WTC11 (cell line): ENCODE results near the gene SFTA2. TPM values are rescaled to one million over a fixed set of nuclear protein-coding genes. Genes with fewer than 3 reads are reported as not detected.

Experiments used
- ATAC-seq: fragments of 200-7000 bp; cut with Tn5 transposase; 2 replicates; pipeline ENCODE4 v1.10.0; 2021; ENCODE audit warnings: mild to moderate bottlenecking, moderate library complexity
- CTCF ChIA-PET: fragments of 300-600 bp; sonication (Branson Sonifier 250); formaldehyde crosslinking; loops from one replicate; lab custom pipeline; 2021; ENCODE audit warnings: antibody characterized with exemption; lab: Charles Lee
- POLR2A ChIA-PET: fragments of 350-600 bp; sonication (Branson Sonifier 250); formaldehyde crosslinking; loops from one replicate; lab custom pipeline; 2021; ENCODE audit warnings: antibody characterized with exemption; lab: Charles Lee
- DNase-seq: peaks from one replicate; pipeline ENCODE4 v3.0.0; 2021; ENCODE audit warnings: low spot score
- H3K27ac Mint-ChIP-seq: 2 replicates; pipeline ENCODE4 v1.8.0; 2021; ENCODE audit warnings: mixed read lengths
- H3K27me3 Mint-ChIP-seq: 2 replicates; pipeline ENCODE4 v1.8.0; 2021; ENCODE audit warnings: low read depth, mild to moderate bottlenecking, moderate library complexity, mixed read lengths
- H3K36me3 Mint-ChIP-seq: 2 replicates; pipeline ENCODE4 v1.8.0; 2021; ENCODE audit warnings: mixed read lengths
- H3K4me1 Mint-ChIP-seq: 2 replicates; pipeline ENCODE4 v1.8.0; 2022; ENCODE audit warnings: mixed read lengths
- H3K4me3 Mint-ChIP-seq: 2 replicates; pipeline ENCODE4 v1.8.0; 2021; ENCODE audit warnings: mild to moderate bottlenecking, moderate library complexity, mixed read lengths
- H3K9me3 Mint-ChIP-seq: 2 replicates; pipeline ENCODE4 v1.8.0; 2021; ENCODE audit warnings: mixed read lengths
- ATF1 ChIP-seq: sonication (generic); formaldehyde crosslinking; IDR thresholded peaks from 2 replicates; pipeline ENCODE4 v1.8.1; 2023; ENCODE audit warnings: mild to moderate bottlenecking, moderate library complexity, missing genetic modification reagents
- ATF6 ChIP-seq: sonication (generic); formaldehyde crosslinking; IDR thresholded peaks from 2 replicates; pipeline ENCODE4 v1.8.1; 2023; ENCODE audit warnings: mild to moderate bottlenecking, missing genetic modification reagents
- EMX1 ChIP-seq: fragments of 250-450 bp; sonication (Bioruptor Pico); IDR thresholded peaks from 2 replicates; pipeline ENCODE4 v1.8.0; 2021; ENCODE audit warnings: mild to moderate bottlenecking
- ERG ChIP-seq: fragments of 250-450 bp; sonication (Bioruptor Pico); IDR thresholded peaks from 2 replicates; pipeline ENCODE4 v1.8.0; 2021; ENCODE audit warnings: mild to moderate bottlenecking
- GABPB1 ChIP-seq: sonication (generic); formaldehyde crosslinking; IDR thresholded peaks from 2 replicates; pipeline ENCODE4 v1.8.1; 2023; ENCODE audit warnings: mild to moderate bottlenecking, missing genetic modification reagents
- HMGXB4 ChIP-seq: sonication (generic); formaldehyde crosslinking; IDR thresholded peaks from 2 replicates; pipeline ENCODE4 v1.8.1; 2023; ENCODE audit warnings: mild to moderate bottlenecking, moderate library complexity, missing genetic modification reagents
- IRF1 ChIP-seq: sonication (generic); formaldehyde crosslinking; IDR thresholded peaks from 2 replicates; pipeline ENCODE4 v1.8.0; 2023; ENCODE audit warnings: missing genetic modification reagents
- IRF2 ChIP-seq: sonication (generic); formaldehyde crosslinking; IDR thresholded peaks from 2 replicates; pipeline ENCODE4 v1.8.0; 2022; ENCODE audit warnings: low read depth, missing genetic modification reagents, borderline replicate concordance
- JAZF1 ChIP-seq: fragments of 250-450 bp; sonication (Bioruptor Pico); IDR thresholded peaks from 2 replicates; pipeline ENCODE4 v1.9.0; 2021; ENCODE audit warnings: moderate library complexity, mild to moderate bottlenecking, inconsistent platforms
- KAT7 ChIP-seq: sonication (generic); formaldehyde crosslinking; IDR thresholded peaks from 2 replicates; pipeline ENCODE4 v1.8.1; 2023; ENCODE audit warnings: missing genetic modification reagents, mild to moderate bottlenecking, borderline replicate concordance
- NR1H2 ChIP-seq: sonication (generic); formaldehyde crosslinking; IDR thresholded peaks from 2 replicates; pipeline ENCODE4 v1.9.0; 2021; ENCODE audit warnings: mild to moderate bottlenecking, moderate library complexity, missing genetic modification reagents
- NR2C2 ChIP-seq: sonication (generic); formaldehyde crosslinking; IDR thresholded peaks from 2 replicates; pipeline ENCODE4 v1.8.0; 2022; ENCODE audit warnings: mild to moderate bottlenecking, missing genetic modification reagents
- RORB ChIP-seq: fragments of 250-450 bp; sonication (Bioruptor Pico); IDR thresholded peaks from 2 replicates; pipeline ENCODE4 v1.9.0; 2021; ENCODE audit warnings: mild to moderate bottlenecking
- STAT6 ChIP-seq: sonication (generic); formaldehyde crosslinking; conservative IDR thresholded peaks from 2 replicates; pipeline ENCODE4 v1.8.1; 2023; ENCODE audit warnings: mild to moderate bottlenecking, low read depth, missing genetic modification reagents, moderate library complexity
- ZBTB21 ChIP-seq: sonication (generic); formaldehyde crosslinking; IDR thresholded peaks from 2 replicates; pipeline ENCODE4 v1.8.1; 2023; ENCODE audit warnings: mild to moderate bottlenecking, missing genetic modification reagents, borderline replicate concordance
- ZMAT4 ChIP-seq: fragments of 250-450 bp; sonication (Bioruptor Pico); IDR thresholded peaks from 2 replicates; pipeline ENCODE4 v1.9.0; 2021; ENCODE audit warnings: mild to moderate bottlenecking
- ZNF121 ChIP-seq: sonication (generic); formaldehyde crosslinking; IDR thresholded peaks from 2 replicates; pipeline ENCODE4 v1.8.0; 2023; ENCODE audit warnings: missing genetic modification reagents
- ZNF138 ChIP-seq: sonication (generic); formaldehyde crosslinking; conservative IDR thresholded peaks from 2 replicates; pipeline ENCODE4 v1.8.1; 2022; ENCODE audit warnings: mild to moderate bottlenecking, moderate library complexity, missing genetic modification reagents
- ZNF219 ChIP-seq: sonication (generic); formaldehyde crosslinking; IDR thresholded peaks from 2 replicates; pipeline ENCODE4 v1.8.0; 2023; ENCODE audit warnings: missing genetic modification reagents, mild to moderate bottlenecking, borderline replicate concordance
- ZNF232 ChIP-seq: sonication (generic); formaldehyde crosslinking; IDR thresholded peaks from 2 replicates; pipeline ENCODE4 v1.8.0; 2022; ENCODE audit warnings: mild to moderate bottlenecking, missing genetic modification reagents
- ZNF396 ChIP-seq: fragments of 250-450 bp; sonication (Bioruptor Pico); IDR thresholded peaks from 2 replicates; pipeline ENCODE4 v1.8.0; 2021; ENCODE audit warnings: mild to moderate bottlenecking, moderate library complexity, borderline replicate concordance
- ZNF512 ChIP-seq: sonication (generic); formaldehyde crosslinking; IDR thresholded peaks from 2 replicates; pipeline ENCODE4 v1.8.1; 2022; ENCODE audit warnings: missing genetic modification reagents, borderline replicate concordance
- total RNA-seq: library from RNA; stranded (reverse); gene quantifications from 3 replicates; pipeline ENCODE4 v1.2.3, GENCODE V29; 2021

Gene SFTA2
- total RNA-seq, 1 experiment from 2014 or later: not detected

- POLR2A ChIA-PET: no interaction called here
- no peak for DNase-seq
- CTCF ChIA-PET: interaction anchor here (1.2 to 1.6 kb wide), 3 partner anchors 10 to 69 kb away, joined by 4 to 9 read pairs (median 4); no protein-coding TSS in a partner anchor
- no peak for ATAC-seq
- Mint-ChIP-seq H3K4me3 (no peak overlapping the region), H3K4me1 (peaks cover 6% of the 10 kb centered on the region), H3K9me3 (no peaks in the 10 kb centered on the region), H3K36me3 (peaks cover 58% of the 10 kb centered on the region), H3K27ac (no peak overlapping the region), H3K27me3 (no peaks in the 10 kb centered on the region)
- TF ChIP-seq IRF1 (CRISPR knock-in tag) (no peak), NR1H2 (CRISPR knock-in tag) (no peak), JAZF1 (CRISPR knock-in tag) (no peak), ZNF512 (CRISPR knock-in tag) (no peak), ZNF138 (CRISPR knock-in tag) (no peak), ZBTB21 (CRISPR knock-in tag) (no peak)
Measured at GRCh38 chr6:30896541-30896940, 35.4 kb downstream of the SFTA2 start.

- CTCF ChIA-PET: interaction anchor here (0.9 to 1.6 kb wide), 5 partner anchors 9 to 184 kb away, joined by 3 to 9 read pairs (median 4); partner anchors contain the start of gene VARS2
- H3K27ac Mint-ChIP-seq: no peak overlapping the region
- no peak overlapping the region for H3K4me3 Mint-ChIP-seq
- TF ChIP-seq ZNF121 (CRISPR knock-in tag): no peak
- no peak for TF ChIP-seq ATF1 (CRISPR knock-in tag)
- no peak for TF ChIP-seq ZNF396 (CRISPR knock-in tag)
- TF ChIP-seq EMX1 (CRISPR knock-in tag): no peak
- no peak for TF ChIP-seq KAT7 (CRISPR knock-in tag)
- TF ChIP-seq STAT6: no peak
- no peak for TF ChIP-seq ERG (CRISPR knock-in tag)
- TF ChIP-seq ZNF232 (CRISPR knock-in tag): no peak
- TF ChIP-seq ZMAT4 (CRISPR knock-in tag): no peak
- TF ChIP-seq NR2C2 (CRISPR knock-in tag): no peak
- TF ChIP-seq RORB (CRISPR knock-in tag): no peak
- TF ChIP-seq HMGXB4 (CRISPR knock-in tag): no peak
- no peak for TF ChIP-seq GABPB1 (CRISPR knock-in tag)
- no peak for TF ChIP-seq IRF2 (CRISPR knock-in tag)
- no peak for TF ChIP-seq ZBTB21 (CRISPR knock-in tag)
- no peak for TF ChIP-seq ZNF219 (CRISPR knock-in tag)
- TF ChIP-seq ATF6 (CRISPR knock-in tag): no peak
Measured at GRCh38 chr6:30895343-30895742, 36.6 kb downstream of the SFTA2 start.

More at GRCh38 chr6:30895343-30895742, 36.6 kb downstream of the SFTA2 start:
- POLR2A ChIA-PET: no interaction called here
- Mint-ChIP-seq H3K36me3 (peaks cover 67% of the 10 kb centered on the region), H3K27me3 (no peaks in the 10 kb centered on the region), H3K4me1 (peaks cover 8% of the 10 kb centered on the region), H3K9me3 (no peaks in the 10 kb centered on the region)
- DNase-seq (no peak), ATAC-seq (peak; percentile 17; the same call in 1 of the 2 replicates)
